H1 (cell line): Measurements from ENCODE around the gene TBRG4. TPM values are rescaled to one million over a fixed set of nuclear protein-coding genes. Genes with fewer than 3 reads are reported as not detected.

Source experiments
- CTCF ChIA-PET: fragments of 300-600 bp; sonication (Branson Sonifier 250); formaldehyde crosslinking; loops from one replicate; lab custom pipeline; 2021; ENCODE audit not compliant: partially characterized antibody; lab: Charles Lee
- POLR2A ChIA-PET: fragments of 300-600 bp; sonication (Branson Sonifier 250); formaldehyde crosslinking; loops from one replicate; lab custom pipeline; 2021; ENCODE audit warnings: inconsistent platforms; ENCODE audit not compliant: partially characterized antibody; lab: Charles Lee
- DNase-seq, 2 experiments: peaks; one replicate each; pipeline versions ENCODE4 v3.0.0 to v3.0.0-alpha.2; 2010 to 2022; ENCODE audit warnings: low spot score in 2 of 2, low read depth in 1 of 2, mixed read lengths in 1 of 2
- FAIRE-seq: peaks from 2 replicates; lab custom pipeline; 2011; peaks lifted over from hg19 to GRCh38; lab: Jason Lieb, UNC
- H2AFZ ChIP-seq: 2 replicates; pipeline ENCODE4 v1.8.1; 2012; ENCODE audit warnings: low read length, inconsistent platforms
- H2AK5ac ChIP-seq: 2 replicates; pipeline ENCODE4 v1.6.1; 2013; ENCODE audit warnings: low read depth, low read length
- H2BK120ac ChIP-seq: replicated peaks from 2 replicates; pipeline ENCODE3; 2013; ENCODE audit warnings: low read depth, low read length, inconsistent platforms
- H2BK12ac ChIP-seq: 2 replicates; pipeline ENCODE4 v1.6.1; 2013; ENCODE audit warnings: low read depth, low read length
- H2BK15ac ChIP-seq: 2 replicates; pipeline ENCODE4 v1.6.1; 2013; ENCODE audit warnings: low read length
- H2BK20ac ChIP-seq: 2 replicates; pipeline ENCODE4 v1.6.1; 2013; ENCODE audit warnings: low read length
- H2BK5ac ChIP-seq: 2 replicates; pipeline ENCODE4 v1.6.1; 2013; ENCODE audit warnings: low read depth, low read length
- H3K14ac ChIP-seq: 2 replicates; pipeline ENCODE4 v1.6.1; 2013; ENCODE audit warnings: inconsistent platforms; ENCODE audit not compliant: insufficient read length
- H3K18ac ChIP-seq: 2 replicates; pipeline ENCODE4 v1.6.1; 2013; ENCODE audit warnings: low read length; ENCODE audit errors: extremely low read depth
- H3K23ac ChIP-seq: 2 replicates; pipeline ENCODE4 v1.6.1; 2013; ENCODE audit warnings: inconsistent platforms; ENCODE audit not compliant: insufficient read length
- H3K23me2 ChIP-seq: 2 replicates; pipeline ENCODE4 v1.6.1; 2013; ENCODE audit warnings: low read depth, low read length
- H3K27ac ChIP-seq: 2 replicates; pipeline ENCODE4 v1.6.1; 2011; ENCODE audit warnings: low read depth, low read length, inconsistent platforms
- H3K27me3 ChIP-seq, 4 experiments: replicated peaks in 1 of 4; 1 replicate in 1 of 4; 2 replicates in 3 of 4; pipeline versions ENCODE4 v1.6.1 to v1.8.1; 2011 to 2013; ENCODE audit warnings: low read length in 3 of 4, mild to moderate bottlenecking in 3 of 4, inconsistent platforms in 2 of 4, mixed read lengths in 2 of 4, moderate library complexity in 1 of 4; ENCODE audit not compliant: control insufficient read depth in 3 of 4, insufficient read depth in 3 of 4; ENCODE audit errors: extremely low read depth in 1 of 4
- H3K36me3 ChIP-seq, 4 experiments: 2 replicates each; pipeline versions ENCODE4 v1.6.1 to v1.8.1; 2011 to 2013; ENCODE audit warnings: mild to moderate bottlenecking in 4 of 4, low read length in 3 of 4, moderate library complexity in 2 of 4, control low read depth in 1 of 4, inconsistent platforms in 1 of 4; ENCODE audit not compliant: insufficient read depth in 4 of 4, control insufficient read depth in 2 of 4
- H3K4ac ChIP-seq: replicated peaks from 2 replicates; pipeline ENCODE3; 2013; ENCODE audit warnings: low read length, low read depth, mixed read lengths, inconsistent platforms; ENCODE audit not compliant: insufficient read length
- H3K4me1 ChIP-seq, 4 experiments: replicated peaks in 1 of 4; 1 replicate in 1 of 4; 2 replicates in 3 of 4; pipeline versions ENCODE4 v1.6.1 to v1.8.1; 2011 to 2013; ENCODE audit warnings: low read length in 3 of 4, inconsistent platforms in 2 of 4, mixed read lengths in 1 of 4; ENCODE audit not compliant: insufficient read depth in 4 of 4, control insufficient read depth in 3 of 4
- H3K4me2 ChIP-seq, 2 experiments: 2 replicates each; pipeline versions ENCODE4 v1.6.1 to v1.8.1; 2011 to 2013; ENCODE audit warnings: low read depth in 2 of 2, low read length in 2 of 2, control low read depth in 1 of 2, inconsistent platforms in 1 of 2, mild to moderate bottlenecking in 1 of 2; ENCODE audit not compliant: insufficient read depth in 1 of 2
- H3K4me3 ChIP-seq, 4 experiments: fragments of 200-600, 300-600 bp in 1 of 4; sonication (generic), shearing (Covaris generic), sonication (Bioruptor Twin) in 1 of 4; 2 replicates each; pipeline versions ENCODE4 v1.5.1 to v1.8.1; 2011 to 2016; ENCODE audit warnings: low read length in 4 of 4, low read depth in 3 of 4, control low read depth in 2 of 4, inconsistent platforms in 2 of 4, mild to moderate bottlenecking in 2 of 4, mixed read lengths in 1 of 4, moderate library complexity in 1 of 4; ENCODE audit not compliant: insufficient read depth in 2 of 4; ENCODE audit errors: extremely low read depth in 1 of 4
- H3K56ac ChIP-seq: replicated peaks from 2 replicates; pipeline ENCODE3; 2013; ENCODE audit warnings: low read depth, mild to moderate bottlenecking, mixed read lengths, low read length, inconsistent platforms; ENCODE audit not compliant: insufficient read length
- H3K79me1 ChIP-seq: 2 replicates; pipeline ENCODE4 v1.6.1; 2013; ENCODE audit warnings: low read depth, low read length, control low read depth
- H3K79me2 ChIP-seq, 2 experiments: 2 replicates each; pipeline versions ENCODE4 v1.6.1 to v1.8.1; 2012 to 2013; ENCODE audit warnings: low read length in 2 of 2, mild to moderate bottlenecking in 2 of 2, inconsistent platforms in 1 of 2; ENCODE audit not compliant: insufficient read depth in 2 of 2, control insufficient read depth in 1 of 2
- H3K9ac ChIP-seq, 4 experiments: replicated peaks in 1 of 4; 1 replicate in 1 of 4; 2 replicates in 3 of 4; pipeline versions ENCODE4 v1.6.1 to v1.8.1; 2011 to 2013; ENCODE audit warnings: low read depth in 3 of 4, low read length in 3 of 4, control low read depth in 2 of 4, mild to moderate bottlenecking in 2 of 4, moderate library complexity in 2 of 4, inconsistent platforms in 1 of 4; ENCODE audit errors: extremely low read depth in 1 of 4
- H3K9me3 ChIP-seq, 2 experiments: 2 replicates each; pipeline versions ENCODE4 v1.6.1 to v1.8.1; 2012 to 2013; ENCODE audit warnings: mild to moderate bottlenecking in 2 of 2, moderate library complexity in 2 of 2, control low read depth in 1 of 2, inconsistent platforms in 1 of 2, low read depth in 1 of 2, low read length in 1 of 2, mixed read lengths in 1 of 2; ENCODE audit not compliant: insufficient read depth in 2 of 2
- H4K20me1 ChIP-seq, 2 experiments: replicated peaks in 1 of 2; 2 replicates each; pipeline versions ENCODE3 to v1.8.1; 2011 to 2013; ENCODE audit warnings: inconsistent platforms in 2 of 2, low read length in 2 of 2, mild to moderate bottlenecking in 1 of 2; ENCODE audit not compliant: insufficient read depth in 2 of 2, control insufficient read depth in 1 of 2
- H4K5ac ChIP-seq: 2 replicates; pipeline ENCODE4 v1.6.1; 2013; ENCODE audit warnings: low read length, low read depth, mixed read lengths, inconsistent platforms; ENCODE audit not compliant: insufficient read length
- H4K8ac ChIP-seq: 2 replicates; pipeline ENCODE4 v1.8.0; 2013; ENCODE audit warnings: mild to moderate bottlenecking, moderate library complexity, low read length, inconsistent platforms; ENCODE audit not compliant: insufficient read depth; ENCODE audit errors: extremely low read depth
- H4K91ac ChIP-seq: replicated peaks from 2 replicates; pipeline ENCODE3; 2013; ENCODE audit warnings: low read length, mixed read lengths, inconsistent platforms; ENCODE audit not compliant: insufficient read length
- ASH2L ChIP-seq: fragments of 200-600, 300-600 bp; sonication (generic); IDR thresholded peaks from one replicate; pipeline ENCODE4 v1.7.1; 2017; ENCODE audit warnings: low read length
- BCL11A ChIP-seq, 2 experiments: IDR thresholded peaks; one replicate each; pipeline ENCODE4 v1.6.1; 2011; ENCODE audit warnings: low read depth in 2 of 2, low read length in 2 of 2, mild to moderate bottlenecking in 2 of 2
- BRCA1 ChIP-seq: IDR thresholded peaks from 2 replicates; pipeline ENCODE4 v1.6.1; 2012; ENCODE audit warnings: low read depth, low read length, improper control_type of control experiment
- CHD2 ChIP-seq: IDR thresholded peaks from 2 replicates; pipeline ENCODE4 v1.6.1; 2012; ENCODE audit warnings: low read length, improper control_type of control experiment
- CREB1 ChIP-seq: IDR thresholded peaks from 2 replicates; pipeline ENCODE4 v1.6.1; 2012; ENCODE audit warnings: inconsistent platforms
- GTF2F1 ChIP-seq: IDR thresholded peaks from 2 replicates; pipeline ENCODE4 v1.6.1; 2012; ENCODE audit warnings: low read depth, low read length, improper control_type of control experiment, borderline replicate concordance
- HDAC2 ChIP-seq, 2 experiments: fragments of 300-600 bp in 1 of 2; sonication (generic) in 1 of 2; IDR thresholded peaks; 2 replicates each; pipeline ENCODE4 v1.6.1; 2011 to 2012; ENCODE audit warnings: low read depth in 2 of 2, low read length in 2 of 2, mild to moderate bottlenecking in 2 of 2, moderate library complexity in 2 of 2, borderline replicate concordance in 1 of 2, inconsistent platforms in 1 of 2
- POLR2A ChIP-seq, 2 experiments: IDR thresholded peaks; 1 replicate in 1 of 2; 2 replicates in 1 of 2; pipeline ENCODE4 v1.6.1; 2011; ENCODE audit warnings: low read depth in 2 of 2, low read length in 2 of 2, mild to moderate bottlenecking in 2 of 2; ENCODE audit errors: control extremely low read depth in 1 of 2
- RBBP5 ChIP-seq: IDR thresholded peaks from 2 replicates; pipeline ENCODE4 v1.7.1; 2012; ENCODE audit warnings: low read depth, mild to moderate bottlenecking, inconsistent platforms, low read length, moderate library complexity, borderline replicate concordance
- SIN3A ChIP-seq, 2 experiments: IDR thresholded peaks in 1 of 2; conservative IDR thresholded peaks in 1 of 2; 2 replicates each; pipeline ENCODE4 v1.6.1; 2011 to 2012; ENCODE audit warnings: low read length in 2 of 2, improper control_type of control experiment in 1 of 2, low read depth in 1 of 2, mild to moderate bottlenecking in 1 of 2
- SUZ12 ChIP-seq: fragments of 200-600 bp; sonication (generic); IDR thresholded peaks from 2 replicates; pipeline ENCODE4 v1.6.1; 2012; ENCODE audit warnings: mild to moderate bottlenecking, inconsistent platforms, low read length, moderate library complexity, mixed read lengths
- TBP ChIP-seq: IDR thresholded peaks from 2 replicates; pipeline ENCODE4 v1.6.1; 2011; ENCODE audit warnings: low read depth, low read length, improper control_type of control experiment
- WGBS, 2 experiments: shearing (Covaris generic) in 1 of 2; methylation state at CpG; one replicate each; pipeline versions ENCODE4 v1.1.6 to v1.1.7; 2013 to 2015; ENCODE audit warnings: low lambda C conversion rate in 2 of 2, mixed read lengths in 2 of 2, inconsistent platforms in 1 of 2, low coverage in 1 of 2, missing lambda C conversion rate in 1 of 2; ENCODE audit not compliant: insufficient replicate concordance in 2 of 2, insufficient coverage in 1 of 2, insufficient read length in 1 of 2; ENCODE audit errors: extremely low coverage in 1 of 2, missing lambda C conversion rate in 1 of 2; 5-methylcytosine and 5-hydroxymethylcytosine counted together
- polyA plus RNA-seq, 7 experiments: library from polyadenylated mRNA; depleted of rRNA in 3 of 7; stranded (reverse) in 5 of 7; unstranded in 2 of 7; fragments of >200 nt in 5 of 7; fragments of 200-250 nt in 2 of 7; gene quantifications; 1 replicate in 5 of 7; 2 replicates in 1 of 7; 4 replicates in 1 of 7; pipeline versions ENCODE4 v1.2.1 to v1.2.3, GENCODE V29; 2011 to 2013; ENCODE audit warnings: missing spikeins in 2 of 7, mixed read lengths in 2 of 7
- total RNA-seq: library from RNA; stranded (reverse); fragmentation: NEBNext Ultra II Directional; extraction: Animal tissue kit (Norgen Biotek cat#: 25700); gene quantifications from 2 replicates; pipeline ENCODE4 v1.2.1, GENCODE V29; 2021
- TF ChIP-seq, protein P1 (sequence below): IDR thresholded peaks from 2 replicates; pipeline ENCODE4 v1.6.1; 2011; ENCODE audit warnings: low read depth, mild to moderate bottlenecking, low read length; ENCODE audit not compliant: insufficient read depth

The TBRG4 gene
- total and polyA plus RNA-seq, 2 of the 8 experiments (the other 6 are each of a cell fraction or from before 2014, with no cell fraction given), result 110 to 137 TPM

DNA sequence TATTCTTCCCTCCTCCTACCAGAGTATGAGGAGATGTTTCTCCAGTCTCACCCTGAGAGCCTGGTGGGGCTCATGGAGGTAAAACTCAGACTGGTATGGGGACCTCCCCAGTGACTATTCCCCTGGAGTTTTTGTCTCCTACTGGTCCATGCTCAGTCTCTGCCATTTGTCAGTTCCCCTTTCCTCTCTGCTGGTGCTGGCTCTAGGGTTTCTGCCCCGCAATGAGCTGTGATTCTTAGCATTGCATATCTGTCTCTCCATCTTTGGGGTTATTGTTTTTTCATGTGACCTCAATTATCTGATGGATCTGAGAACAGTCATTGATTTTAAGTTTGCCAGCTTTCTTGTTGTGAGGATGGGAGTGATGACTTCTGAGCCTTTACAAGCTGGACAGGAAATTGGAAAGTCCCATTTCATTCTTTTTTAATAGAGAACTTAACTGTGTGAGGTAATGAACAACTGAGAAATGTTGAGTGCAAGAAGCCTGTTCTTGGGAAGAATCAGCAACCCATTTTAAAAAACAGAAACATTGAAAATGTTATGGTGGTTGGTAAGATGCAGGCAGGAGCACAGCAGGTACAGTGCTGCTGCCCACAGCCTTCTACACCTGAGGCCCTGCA, 49.6 kb downstream of the TBRG4 start:
- no peak for DNase-seq
- TF ChIP-seq BRCA1, result no peak
- no peak for TF ChIP-seq POLR2A (IDR thresholded peaks at IDR 0.05; ENCODE audit: control extremely low read depth in 1 of 2, low read depth in 2 of 2, low read length in 2 of 2)
- no peak for TF ChIP-seq RBBP5
- no peak for TF ChIP-seq BCL11A (IDR thresholded peaks at IDR 0.05; ENCODE audit: low read depth in 2 of 2, low read length in 2 of 2)
- no peak for TF ChIP-seq GTF2F1
- no peak for TF ChIP-seq CREB1
- no peak for TF ChIP-seq SUZ12
- TF ChIP-seq ASH2L, result no peak
- TF ChIP-seq CHD2, result no peak
- no peak for TF ChIP-seq SIN3A (conservative IDR thresholded peaks at IDR 0.05 in 1 of 2, IDR thresholded peaks at IDR 0.05 in 1 of 2; ENCODE audit: low read depth in 1 of 2, low read length in 2 of 2)
- TF ChIP-seq TBP, result no peak
- no peak for TF ChIP-seq HDAC2 (IDR thresholded peaks at IDR 0.05; ENCODE audit: borderline replicate concordance in 1 of 2, low read depth in 2 of 2, low read length in 2 of 2)
- TF ChIP-seq, protein P1, sequence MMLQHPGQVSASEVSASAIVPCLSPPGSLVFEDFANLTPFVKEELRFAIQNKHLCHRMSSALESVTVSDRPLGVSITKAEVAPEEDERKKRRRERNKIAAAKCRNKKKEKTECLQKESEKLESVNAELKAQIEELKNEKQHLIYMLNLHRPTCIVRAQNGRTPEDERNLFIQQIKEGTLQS, result no peak

More for the DNA sequence above, 49.6 kb downstream of the TBRG4 start:
- Histone ChIP-seq H2AK5ac (no peak overlapping the region), H2BK15ac (no peak overlapping the region), H3K4ac (no peak overlapping the region), H2BK12ac (no peak overlapping the region), H3K36me3 (peaks cover 0 to 6% (median 4%) of the 10 kb centered on the region in 4 experiments; a peak in 5 of 8 replicates), H3K9ac (no peak overlapping the region), H3K4me1 (no peaks in the 10 kb centered on the region), H2AFZ (no peak overlapping the region), H2BK5ac (no peak overlapping the region), H4K5ac (no peak overlapping the region), H2BK120ac (no peak overlapping the region), H3K27me3 (no peaks in the 10 kb centered on the region), H3K4me3 (no peak overlapping the region), H4K91ac (no peak overlapping the region), H3K23me2 (no peaks in the 10 kb centered on the region), H3K23ac (no peak overlapping the region), H3K27ac (no peak overlapping the region), H2BK20ac (no peak overlapping the region), H3K79me2 (peaks cover 0 to 3% of the 10 kb centered on the region in 2 experiments; a peak in 1 of 4 replicates), H3K79me1 (peaks cover 3% of the 10 kb centered on the region; the same call in 1 of the 2 replicates), H4K8ac (no peak overlapping the region), H3K4me2 (no peak overlapping the region), H3K56ac (no peak overlapping the region), H3K18ac (no peak overlapping the region), H4K20me1 (peaks cover 2 to 4% of the 10 kb centered on the region in 2 experiments), H3K14ac (no peak overlapping the region), H3K9me3 (no peaks in the 10 kb centered on the region)
- no peak for FAIRE-seq
- CTCF ChIA-PET, result no interaction called here
- 80% methylated on average over 1 of the region's 1 CpG; no CpG with 5 or more reads in 1 of the 2 experiments for WGBS, 2 experiments
- POLR2A ChIA-PET, result no interaction called here
